Stimulated activated CD4-positive, alpha-beta T cell treated with anti-CD3 and anti-CD28 coated beads, Interleukin-12 subunit alpha, Interleukin-12 subunit beta, amount 100 ng/mL, for 4 hours (primary cell): Measurements from ENCODE around the gene AKR1B15.
"Not testable (repeated sequence)": the region's sequence is repeated elsewhere in the genome, so short reads cannot be mapped to it uniquely, and the experiment has no call there.

Experiments used
- DNase-seq: peaks from one replicate; pipeline ENCODE4 v3.0.0-alpha.2; 2020

AKR1B15 gene

GRCh38 chr7:134548877-134549276 is at the start of gene AKR1B15:
AKR1B15 (plus strand) TSS chr7:134549110; CDS start chr7:134564620, 15,510 bp downstream.
- no peak for DNase-seq

DNA sequence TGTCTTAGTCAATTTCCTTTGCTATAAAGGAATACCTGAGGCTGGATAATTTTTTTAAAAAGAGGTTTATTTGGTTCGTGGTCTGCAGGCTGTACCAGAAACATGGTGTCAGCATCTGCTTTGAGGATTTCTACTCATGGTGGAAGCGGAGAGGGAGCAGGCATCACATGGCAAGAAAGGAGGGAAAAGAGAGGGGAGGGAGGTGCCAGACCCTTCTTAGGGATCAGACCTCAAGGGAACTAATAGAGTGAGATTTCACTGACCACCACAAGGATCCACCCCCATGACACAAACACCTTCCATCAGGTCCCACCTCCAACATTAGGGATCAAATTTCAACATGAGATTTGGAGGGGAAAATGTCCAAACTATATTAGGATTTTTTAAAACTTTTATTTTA is 48.5 kb upstream of the AKR1B15 start:
- DNase-seq, result no peak

DNA sequence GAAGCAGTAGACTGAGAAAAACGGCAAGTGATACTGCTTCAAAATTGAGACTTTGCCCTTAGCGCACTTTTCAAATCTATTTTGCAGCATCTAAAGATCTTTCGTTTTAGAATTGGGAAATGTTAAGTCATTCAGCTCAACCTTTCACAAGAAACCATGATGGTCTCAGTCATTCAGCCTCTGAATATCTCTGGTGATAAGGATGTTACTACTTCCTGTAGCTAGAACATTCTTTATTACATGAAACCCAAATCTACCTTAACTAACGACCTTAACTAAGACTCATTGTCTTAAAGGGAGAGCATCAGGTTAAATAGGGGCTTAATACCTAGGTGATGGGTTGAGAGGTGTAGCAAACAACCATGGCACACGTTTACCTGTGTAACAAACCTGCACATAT is 47.9 kb upstream of the AKR1B15 start:
- DNase-seq, result no peak

DNA sequence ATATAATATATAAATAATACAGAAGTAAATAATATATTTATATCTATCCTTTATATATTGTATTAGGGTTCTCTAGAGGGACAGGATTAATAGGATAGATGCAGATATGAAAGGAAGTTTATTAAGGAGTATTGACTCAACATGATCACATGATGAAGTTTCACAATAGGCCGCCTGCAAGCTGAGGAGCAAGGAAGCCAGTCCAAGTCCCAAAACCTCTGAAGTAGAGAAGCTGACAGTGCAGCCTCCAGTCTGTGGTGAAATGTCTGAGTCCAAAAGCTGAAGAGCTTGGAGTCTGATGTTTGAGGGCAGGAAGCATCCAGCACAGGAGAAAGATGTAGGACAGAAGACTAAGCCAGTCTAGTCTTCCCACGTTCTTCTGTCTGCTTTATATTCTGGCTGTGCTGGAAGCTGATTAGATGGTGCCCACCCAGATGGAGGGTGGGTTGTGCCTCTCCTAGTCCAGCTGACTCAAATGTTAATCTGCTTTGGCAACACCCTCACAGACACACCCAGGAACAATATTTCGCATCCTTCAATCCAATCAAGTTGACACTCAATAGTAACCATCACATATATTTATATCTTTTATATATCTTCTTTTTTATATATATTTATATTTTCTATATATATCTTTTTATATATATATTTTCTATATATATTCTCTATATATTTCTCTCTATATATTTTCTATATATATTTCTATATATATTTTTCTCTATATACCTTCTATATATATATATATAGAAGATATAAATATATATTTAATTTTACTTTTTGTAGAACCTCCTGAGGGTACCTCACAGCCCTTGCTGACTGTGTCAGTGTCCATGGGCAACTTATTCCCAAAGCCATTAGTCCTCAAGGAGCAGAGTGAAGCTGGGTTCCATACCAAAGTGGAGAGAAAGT is 46.2 kb upstream of the AKR1B15 start:
- DNase-seq, result no peak

DNA sequence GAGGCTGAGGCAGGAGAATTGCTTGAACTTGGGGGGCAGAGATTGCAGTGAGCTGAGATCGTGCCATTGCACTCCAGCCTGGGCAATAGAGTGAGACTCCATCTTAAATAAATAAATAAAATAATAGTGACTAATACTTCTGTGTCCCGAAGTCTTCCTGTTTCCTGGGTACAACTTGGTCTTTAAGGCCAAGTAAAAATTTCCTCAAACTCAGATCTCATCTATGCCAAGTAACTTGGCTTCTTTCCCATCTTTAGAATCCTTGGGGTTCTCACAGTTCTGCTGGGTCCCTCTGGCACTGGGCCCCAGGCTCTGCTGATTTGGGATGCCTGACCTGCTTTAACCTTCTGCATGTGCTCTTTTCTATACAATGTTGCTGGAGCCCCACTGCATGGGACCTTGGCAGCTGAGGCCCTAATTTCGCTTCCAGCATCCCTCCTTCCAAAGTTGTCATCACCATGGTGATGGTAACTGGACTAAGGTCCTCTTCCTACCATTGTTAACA is 44.2 kb upstream of the AKR1B15 start:
- no peak for DNase-seq

DNA sequence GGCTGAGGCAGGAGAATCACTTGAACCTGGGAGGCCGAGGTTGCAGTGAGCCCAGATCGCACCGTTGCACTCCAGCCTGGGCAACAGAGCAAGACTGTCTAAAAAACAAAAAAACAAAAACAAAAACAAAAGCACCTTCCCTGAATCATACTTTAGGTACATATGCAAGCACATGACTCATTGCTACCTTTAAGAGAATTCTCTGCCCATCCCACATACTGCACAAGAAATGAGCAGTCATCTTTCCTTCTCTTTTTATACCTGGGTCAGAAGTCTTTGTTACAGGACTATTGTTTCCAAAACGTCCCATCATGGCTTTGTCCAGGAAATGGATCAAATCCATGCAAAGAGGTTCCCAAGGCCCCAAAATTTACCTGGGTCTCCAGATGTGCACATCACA is 43.1 kb upstream of the AKR1B15 start:
- DNase-seq, result no peak

GRCh38 chr7:134509010-134509409 is 39.9 kb upstream of the AKR1B15 start:
- DNase-seq, result no peak

GRCh38 chr7:134510646-134511045 is 38.3 kb upstream of the AKR1B15 start:
- no peak for DNase-seq

- DNase-seq, result no peak
Observed at GRCh38 chr7:134512271-134512670, 36.6 kb upstream of the AKR1B15 start.

GRCh38 chr7:134513169-134513752 is 35.6 kb upstream of the AKR1B15 start:
- no peak for DNase-seq

- no peak for DNase-seq
Observed at GRCh38 chr7:134514106-134514505, 34.8 kb upstream of the AKR1B15 start.

GRCh38 chr7:134514663-134515062 is 34.2 kb upstream of the AKR1B15 start:
- no peak for DNase-seq

GRCh38 chr7:134515569-134516468 is 33.1 kb upstream of the AKR1B15 start:
- no peak for DNase-seq

DNA sequence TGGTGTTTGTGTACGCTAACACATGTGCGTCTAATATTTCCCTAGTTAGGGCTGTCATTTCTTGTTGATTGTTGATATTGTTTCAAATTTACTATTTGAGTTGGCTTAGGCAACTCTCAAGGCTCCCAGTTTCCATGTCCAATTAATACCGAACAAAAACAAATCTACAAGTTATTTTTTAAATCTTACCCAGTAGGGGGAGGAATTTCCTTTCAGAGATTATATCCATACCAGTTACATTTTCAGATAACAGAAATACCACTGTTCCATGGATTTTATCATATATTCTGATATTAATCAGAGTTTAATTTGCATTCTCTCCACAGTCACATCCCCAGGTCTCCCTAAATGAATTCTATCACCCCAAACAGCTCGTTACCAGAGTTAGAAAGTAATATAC is 28.8 kb upstream of the AKR1B15 start:
- no peak for DNase-seq

DNA sequence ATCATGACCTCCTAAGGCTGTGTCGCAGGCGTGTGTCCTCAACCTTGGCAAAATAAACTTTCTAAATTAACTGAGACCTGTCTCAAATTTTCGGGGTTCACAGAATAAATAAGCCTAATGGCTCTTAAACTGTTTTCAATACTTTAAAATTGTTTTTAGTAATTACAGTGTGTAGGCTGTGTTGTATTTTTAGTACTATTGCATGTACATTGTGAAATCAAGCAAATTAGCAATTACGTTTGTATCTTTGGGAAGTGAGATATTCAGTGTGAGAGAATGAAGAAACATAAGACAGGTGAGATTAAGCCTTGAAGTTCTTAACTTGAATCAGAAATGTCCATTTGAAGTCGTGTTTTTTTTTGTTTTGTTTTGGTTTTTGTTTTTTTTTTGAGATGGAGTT is 26.3 kb upstream of the AKR1B15 start:
- no peak for DNase-seq

GRCh38 chr7:134525449-134525848 is 23.5 kb upstream of the AKR1B15 start:
- not testable (repeated sequence) for DNase-seq

GRCh38 chr7:134526552-134527248 is 22.2 kb upstream of the AKR1B15 start:
- not testable (repeated sequence) for DNase-seq

DNA sequence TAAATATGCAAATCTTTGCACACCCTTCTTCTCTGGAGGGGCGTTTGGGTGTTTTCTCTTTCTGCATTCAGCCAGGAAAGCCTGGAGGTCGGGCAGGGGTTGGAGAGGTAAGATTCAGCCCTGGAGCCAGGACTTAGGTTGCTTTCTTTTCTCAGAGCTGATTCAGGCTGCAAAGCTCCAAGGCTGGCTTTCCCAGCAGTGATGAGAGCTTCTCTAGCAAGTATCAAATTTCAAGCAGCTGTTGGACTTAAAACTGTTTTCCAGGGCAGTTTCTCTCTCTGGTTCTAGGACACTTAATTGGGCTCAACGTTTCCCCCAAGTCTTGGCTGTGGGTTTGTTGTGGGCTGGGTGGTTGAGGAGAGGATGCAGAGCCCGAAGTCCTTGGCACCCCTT is 20.9 kb upstream of the AKR1B15 start:
- DNase-seq, result no peak

DNA sequence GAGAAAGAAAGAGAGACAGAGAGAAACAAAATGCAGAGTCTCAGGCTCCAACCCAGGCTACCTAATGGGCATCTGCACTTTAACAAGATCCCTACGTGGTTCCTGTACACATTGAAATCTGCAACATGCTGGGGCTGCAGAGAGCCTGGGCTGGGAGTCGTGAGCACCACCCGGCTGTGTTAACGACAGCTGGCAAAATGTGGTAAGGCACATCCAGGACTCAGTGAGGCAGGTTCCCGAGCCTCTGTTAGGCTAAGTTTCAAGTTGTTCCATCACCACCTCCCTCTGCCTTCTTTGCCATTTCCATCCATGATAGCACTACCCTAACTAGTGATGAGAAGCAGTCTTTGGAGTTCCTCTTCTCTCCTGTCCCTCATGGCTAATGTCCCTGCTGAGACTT is 20.2 kb upstream of the AKR1B15 start:
- no peak for DNase-seq

- DNase-seq, result no peak
Observed at GRCh38 chr7:134530460-134530859, 18.4 kb upstream of the AKR1B15 start.

DNA sequence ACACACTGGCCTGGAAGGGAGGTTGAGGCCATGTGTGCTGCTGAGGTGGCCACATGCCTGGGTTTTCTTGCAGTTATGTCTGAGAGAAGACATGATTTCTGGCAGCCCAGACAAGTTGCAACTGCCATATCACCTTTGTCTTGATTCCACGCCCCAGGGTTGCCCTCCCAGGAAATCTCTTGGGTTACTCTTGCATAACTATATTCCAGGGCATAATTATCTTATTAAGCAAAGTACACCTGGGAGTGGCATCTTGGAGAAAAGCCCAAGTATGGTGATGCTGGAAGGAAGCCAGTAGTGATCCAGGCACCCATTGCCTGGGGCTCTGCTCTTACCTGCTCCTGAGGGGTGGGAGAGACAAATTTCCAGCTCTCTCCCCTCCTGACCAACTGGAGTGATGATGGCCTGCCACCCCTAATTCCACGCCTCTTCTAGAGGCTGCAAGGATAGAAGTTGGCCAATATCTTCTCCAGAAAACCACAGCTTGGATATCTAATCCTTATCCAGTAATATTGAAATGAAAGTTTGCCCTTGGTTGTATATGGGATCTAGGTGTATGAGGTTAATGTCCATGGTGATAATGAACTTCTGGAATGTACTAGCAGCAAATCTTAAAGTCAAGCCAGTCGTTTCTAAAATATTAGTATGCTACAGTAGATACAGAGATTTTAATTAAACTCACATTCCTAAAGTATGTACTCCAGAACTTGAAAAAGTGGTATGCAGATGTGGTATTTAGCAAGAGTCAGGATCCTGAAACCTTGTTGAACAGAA is 16.5 kb upstream of the AKR1B15 start:
- no peak for DNase-seq

DNA sequence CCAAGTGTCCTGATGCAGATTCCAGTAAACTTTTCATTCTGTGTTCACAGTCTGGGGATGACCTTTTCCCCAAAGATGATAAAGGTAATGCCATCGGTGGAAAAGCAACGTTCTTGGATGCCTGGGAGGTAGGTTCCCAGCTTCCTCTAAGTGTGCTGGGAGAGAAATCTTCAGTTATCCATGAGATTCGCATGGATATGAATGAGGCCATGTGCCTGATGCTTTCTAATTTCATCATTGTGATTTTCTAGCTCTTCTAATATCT is 16.0 kb upstream of the AKR1B15 start:
- no peak for DNase-seq
